Measurements from ENCODE around the gene ANO7.
"Not testable (repeated sequence)": the region's sequence is repeated elsewhere in the genome, so short reads cannot be mapped to it uniquely, and the experiment has no call there.

Gene ANO7

DNA sequence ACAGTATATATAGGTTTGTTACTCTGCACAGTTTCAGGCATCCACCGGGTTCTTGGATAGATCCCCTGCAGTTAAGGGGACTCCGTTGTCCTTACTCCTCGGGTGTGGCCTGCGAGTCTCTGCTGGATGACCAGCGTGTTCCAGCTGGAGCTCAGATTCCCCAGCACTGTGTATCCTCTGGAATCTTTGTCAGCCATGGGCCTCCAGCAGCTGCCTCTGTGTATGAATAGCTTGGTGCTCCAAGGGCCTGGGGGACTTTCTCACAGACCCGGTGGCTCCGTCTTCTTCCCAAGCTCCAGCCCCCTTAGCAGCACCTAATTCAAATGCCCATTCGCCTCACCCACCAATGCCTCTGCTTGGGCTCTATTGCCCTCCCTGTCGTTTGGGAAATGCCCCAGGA, 6.3 kb downstream of the ANO7 start:
- no peak for DNase-seq

GRCh38 chr2:241195506-241196130, 7.1 kb downstream of the ANO7 start:
- DNase-seq, result no peak

GRCh38 chr2:241197246-241197645, 8.8 kb downstream of the ANO7 start:
- not testable (repeated sequence) for DNase-seq

- no peak for DNase-seq
Observed at GRCh38 chr2:241197947-241198346, 9.5 kb downstream of the ANO7 start.

- no peak for DNase-seq
Observed at GRCh38 chr2:241198381-241199279, 10.2 kb downstream of the ANO7 start.

- DNase-seq, result no peak
Observed at GRCh38 chr2:241199286-241199685, 10.8 kb downstream of the ANO7 start.

DNA sequence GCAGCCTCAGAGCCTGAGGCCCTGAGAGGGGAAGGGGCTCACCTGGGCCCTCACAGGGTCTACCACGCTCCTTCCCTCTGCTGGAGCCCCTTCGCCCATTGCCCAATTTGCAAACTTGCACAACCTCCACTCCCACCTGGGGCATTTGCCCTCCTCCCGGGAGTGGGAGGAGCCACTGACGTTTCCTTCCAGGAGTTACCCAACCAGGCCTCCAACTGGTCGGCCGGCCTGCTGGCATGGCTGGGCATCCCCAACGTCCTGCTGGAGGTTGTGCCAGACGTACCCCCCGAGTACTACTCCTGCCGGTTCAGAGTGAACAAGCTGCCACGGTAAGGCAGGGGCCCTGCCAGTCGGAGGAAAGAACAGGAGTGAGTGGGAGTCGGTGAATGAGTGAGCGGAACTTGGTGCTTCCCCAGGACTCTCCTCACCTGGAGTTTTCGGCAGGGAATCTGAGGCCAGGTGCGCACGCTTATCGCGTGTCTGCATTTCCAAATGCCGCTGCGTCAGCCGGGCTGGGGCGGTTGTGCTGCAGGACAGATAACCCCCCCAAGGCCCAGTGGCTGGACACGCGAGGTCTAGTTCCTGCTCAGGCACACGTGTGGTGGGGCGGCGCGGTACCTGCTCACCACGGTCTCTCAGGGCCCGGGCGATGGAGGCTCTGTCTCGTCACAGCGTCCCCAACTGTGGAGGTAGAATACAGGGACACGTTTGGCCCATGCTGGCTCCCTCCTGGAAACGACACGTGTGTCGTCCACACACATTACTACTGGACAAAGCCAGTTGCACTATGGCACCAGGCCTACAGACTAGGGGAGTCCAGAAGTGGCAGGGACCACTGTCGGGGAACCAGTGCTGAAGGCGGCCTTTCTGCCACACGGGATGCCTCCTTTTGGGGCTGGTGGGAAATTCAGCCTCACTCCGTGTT, 11.7 kb downstream of the ANO7 start:
- no peak for DNase-seq

DNA sequence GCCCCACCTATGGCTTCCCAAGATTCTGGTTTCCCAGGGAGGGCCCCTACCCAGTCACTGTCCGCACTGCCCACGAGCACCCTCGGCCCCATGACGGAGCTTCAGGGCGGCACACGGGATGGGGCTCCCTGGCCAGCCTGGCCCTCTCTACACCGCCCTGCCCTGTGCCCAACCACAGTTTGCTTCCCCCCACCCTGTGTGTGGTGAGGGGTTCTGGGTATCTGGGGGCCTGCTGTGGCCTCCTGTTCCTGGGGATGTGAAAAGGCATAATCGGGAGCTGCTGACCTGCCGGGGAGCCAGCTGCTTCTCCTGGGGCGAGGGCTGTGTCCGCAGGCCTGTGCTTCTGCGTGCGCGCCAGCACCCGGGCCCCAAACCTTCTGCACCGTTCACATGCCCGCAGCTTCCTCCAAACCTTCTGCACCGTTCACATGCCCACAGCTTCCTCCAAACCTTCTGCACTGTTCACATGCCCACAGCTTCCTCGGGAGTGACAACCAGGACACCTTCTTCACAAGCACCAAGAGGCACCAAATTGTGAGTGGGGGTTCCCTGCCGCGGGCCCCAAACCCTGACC, 12.4 kb downstream of the ANO7 start:
- no peak for DNase-seq

- no peak for DNase-seq
Observed at GRCh38 chr2:241201445-241202267, 13.2 kb downstream of the ANO7 start.

DNA sequence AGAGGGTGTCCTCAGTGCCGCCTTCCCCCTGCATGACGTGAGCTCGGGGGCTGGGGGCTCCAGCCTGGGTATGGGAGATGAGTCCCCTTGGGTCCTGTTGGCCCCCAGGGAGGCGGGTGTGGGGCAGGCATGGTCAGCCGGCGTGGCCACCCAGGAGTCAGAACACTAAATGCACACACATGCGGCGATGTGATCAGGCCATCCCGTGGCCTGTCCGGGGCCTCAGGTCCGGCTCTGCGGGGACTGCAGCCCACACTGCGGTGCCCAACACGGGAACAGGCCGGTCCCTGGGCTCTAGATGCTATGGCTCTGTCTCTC, 13.8 kb downstream of the ANO7 start:
- no peak for DNase-seq

GRCh38 chr2:241202681-241203080, 14.2 kb downstream of the ANO7 start:
- DNase-seq, result no peak

DNA sequence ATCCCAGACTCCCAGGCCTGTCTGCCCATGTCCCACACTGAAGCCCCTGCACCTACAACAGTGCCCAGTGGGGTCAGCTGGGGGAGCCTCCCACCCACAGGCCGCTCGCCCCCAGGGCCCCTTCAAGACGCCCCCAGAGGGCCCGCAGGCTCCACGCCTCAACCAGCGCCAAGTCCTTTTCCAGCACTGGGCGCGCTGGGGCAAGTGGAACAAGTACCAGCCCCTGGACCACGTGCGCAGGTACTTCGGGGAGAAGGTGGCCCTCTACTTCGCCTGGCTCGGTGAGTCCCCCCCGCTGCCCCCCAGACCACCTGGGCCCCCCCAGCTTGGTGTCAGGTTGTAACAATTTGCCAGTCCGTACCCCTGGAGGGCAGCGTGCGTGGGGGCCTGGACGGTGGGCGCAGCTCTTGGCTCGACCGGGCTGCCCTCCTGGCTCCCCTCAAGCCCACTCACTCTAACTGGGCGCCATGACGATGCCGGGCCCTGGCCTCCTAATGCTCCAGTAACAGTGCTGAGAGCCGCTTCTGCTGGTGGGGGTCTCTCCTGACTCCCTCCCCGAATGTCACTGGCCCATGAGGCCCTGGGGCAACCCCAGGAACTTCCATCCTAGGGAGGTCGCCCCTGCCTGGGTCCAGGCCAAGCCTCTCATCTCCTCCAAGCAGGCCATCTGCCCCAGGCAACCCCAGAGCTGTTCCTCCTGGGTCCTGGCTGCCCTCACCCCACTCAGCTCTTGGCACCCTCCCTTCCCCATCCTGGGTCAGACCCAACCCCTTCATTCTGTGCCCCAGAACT, 14.9 kb downstream of the ANO7 start:
- DNase-seq, result no peak

DNA sequence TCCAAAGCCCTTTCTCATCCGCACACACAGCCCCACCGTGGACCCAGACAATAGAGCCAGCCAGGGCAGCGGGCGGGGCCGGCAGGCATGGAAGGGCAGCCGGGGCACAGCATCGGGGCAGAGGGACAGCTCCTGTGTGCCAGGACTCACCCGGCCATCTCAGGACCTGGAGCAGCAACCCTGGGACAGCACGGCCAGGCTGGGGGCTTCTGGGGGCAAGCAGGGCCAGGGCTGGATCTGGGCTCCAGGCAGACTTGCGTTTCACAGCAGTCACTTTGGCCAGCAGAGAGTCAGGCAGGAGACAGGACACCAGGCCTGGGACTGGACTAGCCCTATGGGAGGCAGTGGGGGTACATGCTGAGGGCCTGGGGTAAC, 15.5 kb downstream of the ANO7 start:
- DNase-seq, result no peak

- no peak for DNase-seq
Observed at GRCh38 chr2:241204490-241204889, 16.0 kb downstream of the ANO7 start.

- DNase-seq, result no peak
Observed at GRCh38 chr2:241205086-241205485, 16.6 kb downstream of the ANO7 start.

GRCh38 chr2:241207151-241207550, 18.7 kb downstream of the ANO7 start:
- DNase-seq, result no peak

DNA sequence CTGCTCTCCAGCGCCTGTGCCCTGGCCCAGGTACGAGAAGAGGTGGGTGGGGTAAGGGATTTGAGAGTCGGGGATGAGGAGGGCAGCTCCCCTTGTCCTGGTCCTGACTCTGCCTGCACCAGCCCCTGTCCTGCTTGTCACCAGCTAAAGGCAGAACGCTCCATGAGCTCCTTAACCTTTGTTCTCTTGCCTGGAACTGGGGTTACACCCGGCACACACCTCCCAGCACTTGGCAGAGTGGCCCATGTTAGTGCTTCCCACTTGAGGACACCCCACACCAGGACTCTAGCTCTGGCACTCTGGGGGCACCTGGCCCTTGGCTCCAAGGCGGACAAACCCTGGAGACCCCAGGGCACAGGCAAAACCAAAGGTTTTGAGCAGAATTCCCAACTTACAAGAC, 19.2 kb downstream of the ANO7 start:
- DNase-seq, result no peak

- DNase-seq, result no peak
Observed at GRCh38 chr2:241208058-241208457, 19.6 kb downstream of the ANO7 start.

GRCh38 chr2:241209271-241209670, 20.8 kb downstream of the ANO7 start:
- no peak for DNase-seq

- DNase-seq, result no peak
Observed at GRCh38 chr2:241211276-241211675, 22.8 kb downstream of the ANO7 start.

DNA sequence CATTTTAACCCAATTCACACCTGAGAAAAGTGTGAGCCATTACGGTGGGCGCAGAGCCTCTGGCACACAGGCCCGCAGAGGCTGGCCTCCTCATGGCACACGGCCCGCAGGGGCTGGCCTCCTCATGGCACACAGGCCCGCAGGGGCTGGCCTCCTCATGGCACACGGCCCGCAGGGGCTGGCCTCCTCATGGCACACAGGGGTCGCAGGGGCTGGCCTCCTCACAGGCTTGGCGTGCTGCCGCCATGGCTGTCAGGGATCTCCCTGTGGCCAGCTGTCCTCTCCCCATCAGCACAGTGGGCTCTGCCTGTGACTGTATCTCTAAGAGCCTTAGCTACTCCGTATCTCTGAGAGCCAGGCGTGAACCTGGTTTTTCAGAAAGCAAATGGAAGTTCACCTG, 24.6 kb downstream of the ANO7 start:
- DNase-seq, result no peak
